Measurements from ENCODE around the gene BCAM.
A peak's percentile ranks its signal among the peaks of the same experiment; 100 is the strongest.

The BCAM gene, protein sequence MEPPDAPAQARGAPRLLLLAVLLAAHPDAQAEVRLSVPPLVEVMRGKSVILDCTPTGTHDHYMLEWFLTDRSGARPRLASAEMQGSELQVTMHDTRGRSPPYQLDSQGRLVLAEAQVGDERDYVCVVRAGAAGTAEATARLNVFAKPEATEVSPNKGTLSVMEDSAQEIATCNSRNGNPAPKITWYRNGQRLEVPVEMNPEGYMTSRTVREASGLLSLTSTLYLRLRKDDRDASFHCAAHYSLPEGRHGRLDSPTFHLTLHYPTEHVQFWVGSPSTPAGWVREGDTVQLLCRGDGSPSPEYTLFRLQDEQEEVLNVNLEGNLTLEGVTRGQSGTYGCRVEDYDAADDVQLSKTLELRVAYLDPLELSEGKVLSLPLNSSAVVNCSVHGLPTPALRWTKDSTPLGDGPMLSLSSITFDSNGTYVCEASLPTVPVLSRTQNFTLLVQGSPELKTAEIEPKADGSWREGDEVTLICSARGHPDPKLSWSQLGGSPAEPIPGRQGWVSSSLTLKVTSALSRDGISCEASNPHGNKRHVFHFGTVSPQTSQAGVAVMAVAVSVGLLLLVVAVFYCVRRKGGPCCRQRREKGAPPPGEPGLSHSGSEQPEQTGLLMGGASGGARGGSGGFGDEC

GRCh38 chr19:44808463-44809371 lies at the start of gene BCAM:
Gene BCAM (plus strand): TSS chr19:44809103. CDS start chr19:44809125, 22 bp downstream.
- peak; percentile 15 for ATAC-seq (ENCODE audit: low read depth)
- H3K9me3 ChIP-seq (ENCODE audit: severe bottlenecking): no peaks in the 10 kb centered on the region
- no peaks in the 10 kb centered on the region for H3K27me3 ChIP-seq (ENCODE audit: insufficient read depth, poor library complexity, severe bottlenecking)
- peak within 1 kb of the TSS; percentile 75 for H3K27ac ChIP-seq (ENCODE audit: poor library complexity, severe bottlenecking)
- peaks cover 24% of the 10 kb centered on the region for H3K36me3 ChIP-seq (ENCODE audit: low read depth)
- TF ChIP-seq, protein P1, sequence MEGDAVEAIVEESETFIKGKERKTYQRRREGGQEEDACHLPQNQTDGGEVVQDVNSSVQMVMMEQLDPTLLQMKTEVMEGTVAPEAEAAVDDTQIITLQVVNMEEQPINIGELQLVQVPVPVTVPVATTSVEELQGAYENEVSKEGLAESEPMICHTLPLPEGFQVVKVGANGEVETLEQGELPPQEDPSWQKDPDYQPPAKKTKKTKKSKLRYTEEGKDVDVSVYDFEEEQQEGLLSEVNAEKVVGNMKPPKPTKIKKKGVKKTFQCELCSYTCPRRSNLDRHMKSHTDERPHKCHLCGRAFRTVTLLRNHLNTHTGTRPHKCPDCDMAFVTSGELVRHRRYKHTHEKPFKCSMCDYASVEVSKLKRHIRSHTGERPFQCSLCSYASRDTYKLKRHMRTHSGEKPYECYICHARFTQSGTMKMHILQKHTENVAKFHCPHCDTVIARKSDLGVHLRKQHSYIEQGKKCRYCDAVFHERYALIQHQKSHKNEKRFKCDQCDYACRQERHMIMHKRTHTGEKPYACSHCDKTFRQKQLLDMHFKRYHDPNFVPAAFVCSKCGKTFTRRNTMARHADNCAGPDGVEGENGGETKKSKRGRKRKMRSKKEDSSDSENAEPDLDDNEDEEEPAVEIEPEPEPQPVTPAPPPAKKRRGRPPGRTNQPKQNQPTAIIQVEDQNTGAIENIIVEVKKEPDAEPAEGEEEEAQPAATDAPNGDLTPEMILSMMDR (IDR thresholded peaks at IDR 0.05; ENCODE audit: poor library complexity, severe bottlenecking): peak; percentile 1
- H3K4me1 ChIP-seq (ENCODE audit: insufficient read depth, poor library complexity, severe bottlenecking): peaks cover 20% of the 10 kb centered on the region
- peak within 1 kb of the TSS; percentile 74 for H3K4me3 ChIP-seq (ENCODE audit: severe bottlenecking)
- no peak for DNase-seq (ENCODE audit: low spot score)

GRCh38 chr19:44762038-44762437 lies 46.9 kb upstream of the BCAM start:
- Histone ChIP-seq H3K4me1 (ENCODE audit: insufficient read depth, poor library complexity, severe bottlenecking) (peaks cover 6% of the 10 kb centered on the region), H3K9me3 (ENCODE audit: severe bottlenecking) (no peaks in the 10 kb centered on the region), H3K27me3 (ENCODE audit: insufficient read depth, poor library complexity, severe bottlenecking) (no peaks in the 10 kb centered on the region), H3K36me3 (ENCODE audit: low read depth) (peaks cover 19% of the 10 kb centered on the region), H3K27ac (ENCODE audit: poor library complexity, severe bottlenecking) (no peak overlapping the region), H3K4me3 (ENCODE audit: severe bottlenecking) (no peak overlapping the region)
- TF ChIP-seq, protein P1 (IDR thresholded peaks at IDR 0.05; ENCODE audit: poor library complexity, severe bottlenecking): no peak
- DNase-seq (ENCODE audit: low spot score): no peak
- no peak for ATAC-seq (ENCODE audit: low read depth)

- Histone ChIP-seq H3K4me3 (ENCODE audit: severe bottlenecking) (no peak overlapping the region), H3K27ac (ENCODE audit: poor library complexity, severe bottlenecking) (peak overlapping the region; percentile 49), H3K9me3 (ENCODE audit: severe bottlenecking) (peaks cover 5% of the 10 kb centered on the region), H3K4me1 (ENCODE audit: insufficient read depth, poor library complexity, severe bottlenecking) (peaks cover 6% of the 10 kb centered on the region), H3K36me3 (ENCODE audit: low read depth) (no peaks in the 10 kb centered on the region; the same call in 1 of the 2 replicates), H3K27me3 (ENCODE audit: insufficient read depth, poor library complexity, severe bottlenecking) (no peaks in the 10 kb centered on the region)
- TF ChIP-seq, protein P1 (IDR thresholded peaks at IDR 0.05; ENCODE audit: poor library complexity, severe bottlenecking): no peak
- ATAC-seq (ENCODE audit: low read depth): peak; percentile 18
- DNase-seq (ENCODE audit: low spot score): no peak
Measured at GRCh38 chr19:44765033-44765948, 43.6 kb upstream of the BCAM start.

- Histone ChIP-seq H3K4me3 (ENCODE audit: severe bottlenecking) (no peak overlapping the region), H3K27me3 (ENCODE audit: insufficient read depth, poor library complexity, severe bottlenecking) (no peaks in the 10 kb centered on the region), H3K27ac (ENCODE audit: poor library complexity, severe bottlenecking) (peak overlapping the region; percentile 49), H3K4me1 (ENCODE audit: insufficient read depth, poor library complexity, severe bottlenecking) (peaks cover 8% of the 10 kb centered on the region), H3K36me3 (ENCODE audit: low read depth) (no peaks in the 10 kb centered on the region), H3K9me3 (ENCODE audit: severe bottlenecking) (peaks cover 5% of the 10 kb centered on the region)
- no peak for ATAC-seq (ENCODE audit: low read depth)
- TF ChIP-seq, protein P1 (IDR thresholded peaks at IDR 0.05; ENCODE audit: poor library complexity, severe bottlenecking): no peak
- DNase-seq (ENCODE audit: low spot score): no peak
Measured at GRCh38 chr19:44765949-44766335, 43.0 kb upstream of the BCAM start.

All from RWPE2 (cell line).